A549 (cell line): ENCODE data around the gene NPFFR2. TPM values are rescaled to one million over a fixed set of nuclear protein-coding genes. Genes with fewer than 3 reads are reported as not detected.

Source experiments
- ATAC-seq, 2 experiments: fragments of 200-7000 bp in 1 of 2; fragments of >200 bp in 1 of 2; cut with Nextera tagmentation in 1 of 2; cut with Tn5 transposase in 1 of 2; 3 replicates each; pipeline versions ENCODE4 v1.8.0 to v1.9.1; 2018 to 2020; ENCODE audit warnings: mild to moderate bottlenecking in 1 of 2, moderate library complexity in 1 of 2
- CTCF ChIA-PET: fragments of 300-600 bp; sonication (Branson Sonifier 250); formaldehyde crosslinking; extraction: SDS; loops from one replicate; lab custom pipeline; 2021; ENCODE audit warnings: antibody characterized with exemption, inconsistent platforms; lab: Yijun Ruan, JAX
- POLR2A ChIA-PET: fragments of 350-600 bp; formaldehyde crosslinking; extraction: SDS; loops from one replicate; lab custom pipeline; 2021; ENCODE audit warnings: antibody characterized with exemption, inconsistent platforms; lab: Yijun Ruan, JAX
- DNase-seq, 2 experiments: peaks; one replicate each; pipeline versions ENCODE4 v3.0.0 to v3.0.0-alpha.2; 2011 to 2016; ENCODE audit warnings: low read depth in 1 of 2, low spot score in 1 of 2
- FAIRE-seq: peaks from 2 replicates; lab custom pipeline; 2011; peaks lifted over from hg19 to GRCh38; lab: Jason Lieb, UNC
- H3K27ac ChIP-seq, 2 experiments: fragments of >200 bp; sonication (Bioruptor Twin); formaldehyde crosslinking; 3 replicates each; pipeline ENCODE4 v1.5.1; 2016 to 2017
- H3K4me1 ChIP-seq: fragments of >200 bp; sonication (Bioruptor Twin); formaldehyde crosslinking; 3 replicates; pipeline ENCODE4 v1.6.1; 2016
- H3K4me2 ChIP-seq: fragments of >200 bp; sonication (Bioruptor Twin); formaldehyde crosslinking; 3 replicates; pipeline ENCODE4 v1.6.1; 2016
- H3K4me3 ChIP-seq: fragments of >200 bp; sonication (Bioruptor Twin); formaldehyde crosslinking; 3 replicates; pipeline ENCODE4 v1.5.1; 2016
- H3K9me3 ChIP-seq: fragments of >200 bp; sonication (Bioruptor Twin); formaldehyde crosslinking; 3 replicates; pipeline ENCODE4 v1.6.1; 2016
- ATOH8 ChIP-seq: fragments of 250-450 bp; sonication (Bioruptor Pico); IDR thresholded peaks from 2 replicates; pipeline ENCODE4 v1.5.0; 2020; ENCODE audit warnings: low read depth, mild to moderate bottlenecking, moderate library complexity
- BHLHE40 ChIP-seq: IDR thresholded peaks from 2 replicates; pipeline ENCODE4 v1.6.1; 2012; ENCODE audit warnings: low read depth, low read length, inconsistent platforms
- CHD4 ChIP-seq: fragments of 200-600 bp; sonication (generic); IDR thresholded peaks from 2 replicates; pipeline ENCODE4 v1.6.1; 2016; ENCODE audit warnings: antibody characterized with exemption, mild to moderate bottlenecking, borderline replicate concordance
- EHF ChIP-seq: fragments of 250-450 bp; sonication (Bioruptor Pico); IDR thresholded peaks from 2 replicates; pipeline ENCODE4 v1.5.0; 2020; ENCODE audit warnings: mild to moderate bottlenecking
- GATA3 ChIP-seq: IDR thresholded peaks from 2 replicates; pipeline ENCODE4 v1.6.1; 2012; ENCODE audit warnings: borderline replicate concordance
- HEYL ChIP-seq: fragments of 250-450 bp; sonication (Bioruptor Pico); IDR thresholded peaks from 2 replicates; pipeline ENCODE4 v1.8.0; 2021; ENCODE audit warnings: mild to moderate bottlenecking, moderate library complexity
- HMGXB4 ChIP-seq: fragments of 250-450 bp; sonication (Bioruptor Pico); IDR thresholded peaks from 2 replicates; pipeline ENCODE4 v1.5.0; 2021; ENCODE audit warnings: mild to moderate bottlenecking, moderate library complexity, borderline replicate concordance
- HOXA7 ChIP-seq: fragments of 250-450 bp; sonication (Bioruptor Pico); IDR thresholded peaks from 2 replicates; pipeline ENCODE4 v1.5.0; 2020; ENCODE audit warnings: mild to moderate bottlenecking, moderate library complexity
- HOXB13 ChIP-seq: fragments of 250-450 bp; sonication (Bioruptor Pico); IDR thresholded peaks from 2 replicates; pipeline ENCODE4 v1.5.0; 2020; ENCODE audit warnings: low read depth, mild to moderate bottlenecking, moderate library complexity
- JUNB ChIP-seq: fragments of >200 bp; sonication (Bioruptor Twin); formaldehyde crosslinking; IDR thresholded peaks from 2 replicates; pipeline ENCODE4 v1.6.1; 2016
- MYC ChIP-seq: IDR thresholded peaks from 2 replicates; pipeline ENCODE4 v1.6.1; 2012; ENCODE audit warnings: mild to moderate bottlenecking, inconsistent platforms, low read length, improper control_type of control experiment, borderline replicate concordance
- PBX3 ChIP-seq: IDR thresholded peaks from 2 replicates; pipeline ENCODE4 v1.6.1; 2012
- PHF8 ChIP-seq: fragments of 200-600 bp; sonication (generic); IDR thresholded peaks from 2 replicates; pipeline ENCODE4 v1.6.1; 2016; ENCODE audit warnings: low read depth, mild to moderate bottlenecking, antibody characterized with exemption, moderate library complexity, borderline replicate concordance
- POLR2A ChIP-seq: IDR thresholded peaks from 2 replicates; pipeline ENCODE4 v1.6.1; 2012; ENCODE audit warnings: mild to moderate bottlenecking, low read length
- POLR2AphosphoS2 ChIP-seq: conservative IDR thresholded peaks from 2 replicates; pipeline ENCODE4 v1.6.1; 2012; ENCODE audit warnings: low read length, improper control_type of control experiment, inconsistent platforms
- RAD21 ChIP-seq, 2 experiments: fragments of >200 bp in 1 of 2; sonication (Bioruptor Twin) in 1 of 2; formaldehyde crosslinking in 1 of 2; IDR thresholded peaks in 1 of 2; conservative IDR thresholded peaks in 1 of 2; 2 replicates in 1 of 2; 3 replicates in 1 of 2; pipeline ENCODE4 v1.6.1; 2012 to 2018; ENCODE audit warnings: inconsistent platforms in 1 of 2
- RARB ChIP-seq: fragments of 250-450 bp; sonication (Bioruptor Pico); IDR thresholded peaks from 2 replicates; pipeline ENCODE4 v1.8.0; 2021; ENCODE audit warnings: mild to moderate bottlenecking, moderate library complexity
- SMC3 ChIP-seq: fragments of >200 bp; sonication (Bioruptor Twin); formaldehyde crosslinking; IDR thresholded peaks from 3 replicates; pipeline ENCODE4 v1.6.1; 2018; ENCODE audit warnings: inconsistent platforms
- ZFP36 ChIP-seq: fragments of 450-650 bp; IDR thresholded peaks from 2 replicates; pipeline ENCODE4 v1.6.1; 2014; ENCODE audit warnings: borderline replicate concordance; ENCODE audit not compliant: partially characterized antibody
- ZSCAN20 ChIP-seq: fragments of 250-450 bp; sonication (Bioruptor Pico); IDR thresholded peaks from 2 replicates; pipeline ENCODE4 v1.8.0; 2022; ENCODE audit warnings: mild to moderate bottlenecking, moderate library complexity
- WGBS: methylation state at CpG from one replicate; pipeline ENCODE4 v1.1.6; 2017; ENCODE audit errors: missing lambda C conversion rate; 5-methylcytosine and 5-hydroxymethylcytosine counted together
- polyA plus RNA-seq, 4 experiments: library from polyadenylated mRNA; depleted of rRNA in 3 of 4; stranded (reverse); fragments of >200 nt; fragmentation: RNase III in 1 of 4; extraction: RNeasy Plus Mini Kit Qiagen cat#74134 plus additional on column Dnase treatment in 1 of 4; gene quantifications; 2 replicates in 3 of 4; 3 replicates in 1 of 4; pipeline ENCODE4 v1.2.3, GENCODE V29; 2011 to 2017
- TF ChIP-seq, protein P1 (sequence below): fragments of 450-650 bp; IDR thresholded peaks from 2 replicates; pipeline ENCODE4 v1.6.1; 2014; ENCODE audit warnings: antibody characterized with exemption
- TF ChIP-seq, protein P2 (sequence below): fragments of >200 bp; sonication (Bioruptor Twin); formaldehyde crosslinking; IDR thresholded peaks from 2 replicates; pipeline ENCODE4 v1.6.1; 2016
- TF ChIP-seq, protein P3 (sequence below): fragments of 200-600 bp; sonication (generic); IDR thresholded peaks from 2 replicates; pipeline ENCODE4 v1.6.1; 2016; ENCODE audit warnings: antibody characterized with exemption, mild to moderate bottlenecking, moderate library complexity

Gene NPFFR2
- polyA plus RNA-seq, 2 of the 4 experiments (the other 2 are of a cell fraction): not detected

- ChIA-PET CTCF (no interaction called here), POLR2A (no interaction called here)
- Histone ChIP-seq H3K9me3 (no peaks in the 10 kb centered on the region), H3K27ac (no peak overlapping the region), H3K4me3 (no peak overlapping the region), H3K4me1 (no peaks in the 10 kb centered on the region), H3K4me2 (no peak overlapping the region)
- 52% methylated on average over 2 of the region's 2 CpGs for WGBS
- DNase-seq (no peak), FAIRE-seq (no peak), ATAC-seq (no peak)
- TF ChIP-seq JUNB (no peak), RARB (CRISPR knock-in tag) (no peak), GATA3 (no peak), PBX3 (no peak), HOXA7 (CRISPR knock-in tag) (no peak), EHF (CRISPR knock-in tag) (no peak), BHLHE40 (no peak)
- TF ChIP-seq, protein P1, sequence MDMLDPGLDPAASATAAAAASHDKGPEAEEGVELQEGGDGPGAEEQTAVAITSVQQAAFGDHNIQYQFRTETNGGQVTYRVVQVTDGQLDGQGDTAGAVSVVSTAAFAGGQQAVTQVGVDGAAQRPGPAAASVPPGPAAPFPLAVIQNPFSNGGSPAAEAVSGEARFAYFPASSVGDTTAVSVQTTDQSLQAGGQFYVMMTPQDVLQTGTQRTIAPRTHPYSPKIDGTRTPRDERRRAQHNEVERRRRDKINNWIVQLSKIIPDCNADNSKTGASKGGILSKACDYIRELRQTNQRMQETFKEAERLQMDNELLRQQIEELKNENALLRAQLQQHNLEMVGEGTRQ: no peak
Measured at GRCh38 chr4:72109364-72109763, 77.6 kb downstream of the NPFFR2 start.

GRCh38 chr4:72109959-72110497 is 78.2 kb downstream of the NPFFR2 start:
- Histone ChIP-seq H3K4me1 (no peaks in the 10 kb centered on the region), H3K4me2 (no peak overlapping the region), H3K27ac (no peak overlapping the region), H3K4me3 (no peak overlapping the region), H3K9me3 (no peaks in the 10 kb centered on the region)
- TF ChIP-seq HEYL (CRISPR knock-in tag) (no peak), HOXB13 (no peak), ZFP36 (no peak), POLR2AphosphoS2 (no peak), BHLHE40 (no peak), POLR2A (no peak), HMGXB4 (CRISPR knock-in tag) (no peak), ZSCAN20 (CRISPR knock-in tag) (no peak), SMC3 (no peak), CHD4 (no peak), PHF8 (no peak)
- TF ChIP-seq, protein P2, sequence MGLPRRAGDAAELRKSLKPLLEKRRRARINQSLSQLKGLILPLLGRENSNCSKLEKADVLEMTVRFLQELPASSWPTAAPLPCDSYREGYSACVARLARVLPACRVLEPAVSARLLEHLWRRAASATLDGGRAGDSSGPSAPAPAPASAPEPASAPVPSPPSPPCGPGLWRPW: no peak
- FAIRE-seq (no peak), DNase-seq (no peak), ATAC-seq (no peak)
- WGBS: 41% methylated on average over 2 of the region's 2 CpGs
- POLR2A ChIA-PET: no interaction called here
- CTCF ChIA-PET: no interaction called here

- no peaks in the 10 kb centered on the region for H3K9me3 ChIP-seq
- DNase-seq (no peak), FAIRE-seq (no peak), ATAC-seq (no peak)
- no peaks in the 10 kb centered on the region for H3K4me1 ChIP-seq
- POLR2A ChIA-PET: no interaction called here
- H3K27ac ChIP-seq: no peak overlapping the region
- TF ChIP-seq HOXB13 (no peak), RAD21 (conservative IDR thresholded peaks at IDR 0.05 in 1 of 2, IDR thresholded peaks at IDR 0.05 in 1 of 2) (no peak), ZSCAN20 (CRISPR knock-in tag) (no peak), POLR2A (no peak), MYC (no peak), PBX3 (no peak), SMC3 (no peak), ATOH8 (CRISPR knock-in tag) (no peak)
- TF ChIP-seq, protein P3, sequence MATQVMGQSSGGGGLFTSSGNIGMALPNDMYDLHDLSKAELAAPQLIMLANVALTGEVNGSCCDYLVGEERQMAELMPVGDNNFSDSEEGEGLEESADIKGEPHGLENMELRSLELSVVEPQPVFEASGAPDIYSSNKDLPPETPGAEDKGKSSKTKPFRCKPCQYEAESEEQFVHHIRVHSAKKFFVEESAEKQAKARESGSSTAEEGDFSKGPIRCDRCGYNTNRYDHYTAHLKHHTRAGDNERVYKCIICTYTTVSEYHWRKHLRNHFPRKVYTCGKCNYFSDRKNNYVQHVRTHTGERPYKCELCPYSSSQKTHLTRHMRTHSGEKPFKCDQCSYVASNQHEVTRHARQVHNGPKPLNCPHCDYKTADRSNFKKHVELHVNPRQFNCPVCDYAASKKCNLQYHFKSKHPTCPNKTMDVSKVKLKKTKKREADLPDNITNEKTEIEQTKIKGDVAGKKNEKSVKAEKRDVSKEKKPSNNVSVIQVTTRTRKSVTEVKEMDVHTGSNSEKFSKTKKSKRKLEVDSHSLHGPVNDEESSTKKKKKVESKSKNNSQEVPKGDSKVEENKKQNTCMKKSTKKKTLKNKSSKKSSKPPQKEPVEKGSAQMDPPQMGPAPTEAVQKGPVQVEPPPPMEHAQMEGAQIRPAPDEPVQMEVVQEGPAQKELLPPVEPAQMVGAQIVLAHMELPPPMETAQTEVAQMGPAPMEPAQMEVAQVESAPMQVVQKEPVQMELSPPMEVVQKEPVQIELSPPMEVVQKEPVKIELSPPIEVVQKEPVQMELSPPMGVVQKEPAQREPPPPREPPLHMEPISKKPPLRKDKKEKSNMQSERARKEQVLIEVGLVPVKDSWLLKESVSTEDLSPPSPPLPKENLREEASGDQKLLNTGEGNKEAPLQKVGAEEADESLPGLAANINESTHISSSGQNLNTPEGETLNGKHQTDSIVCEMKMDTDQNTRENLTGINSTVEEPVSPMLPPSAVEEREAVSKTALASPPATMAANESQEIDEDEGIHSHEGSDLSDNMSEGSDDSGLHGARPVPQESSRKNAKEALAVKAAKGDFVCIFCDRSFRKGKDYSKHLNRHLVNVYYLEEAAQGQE: no peak
- 85% methylated on average over 1 of the region's 1 CpG for WGBS
- CTCF ChIA-PET: no interaction called here
- H3K4me2 ChIP-seq: no peak overlapping the region
- no peak overlapping the region for H3K4me3 ChIP-seq
Measured at GRCh38 chr4:72110886-72111285, 79.1 kb downstream of the NPFFR2 start.
